Omental fat pad (tissue), 4 donors: Measurements from ENCODE around the gene ALDOA. TPM values are rescaled to one million over a fixed set of nuclear protein-coding genes. Genes with fewer than 3 reads are reported as not detected.
A peak's percentile ranks its signal among the peaks of the same experiment; 100 is the strongest.

Experiments
- ATAC-seq: fragments of 150-250 bp; one replicate; pipeline ENCODE4 v1.9.1; 2016; ENCODE audit warnings: mild to moderate bottlenecking, moderate library complexity; ENCODE audit not compliant: low FRiP score
- DNase-seq: peaks from one replicate; pipeline ENCODE4 v3.0.0-alpha.2; 2019; ENCODE audit warnings: low spot score
- total RNA-seq, 4 donors: library from RNA; depleted of rRNA; stranded (reverse); fragments of >200 nt; gene quantifications; one replicate each; pipeline ENCODE4 v1.1.0, GENCODE V29; 2016
- TF ChIP-seq, protein P1 (sequence below), 3 donors: fragments of 450-650 bp; IDR thresholded peaks; one replicate each; pipeline ENCODE4 v1.5.1; 2016 to 2017; ENCODE audit warnings: antibody characterized with exemption in 3 of 3, mild to moderate bottlenecking in 3 of 3, moderate library complexity in 2 of 3

ALDOA gene
- total RNA-seq, 4 donors from 2014 or later = 468 to 864 (median 772) TPM

- TF ChIP-seq, protein P1, sequence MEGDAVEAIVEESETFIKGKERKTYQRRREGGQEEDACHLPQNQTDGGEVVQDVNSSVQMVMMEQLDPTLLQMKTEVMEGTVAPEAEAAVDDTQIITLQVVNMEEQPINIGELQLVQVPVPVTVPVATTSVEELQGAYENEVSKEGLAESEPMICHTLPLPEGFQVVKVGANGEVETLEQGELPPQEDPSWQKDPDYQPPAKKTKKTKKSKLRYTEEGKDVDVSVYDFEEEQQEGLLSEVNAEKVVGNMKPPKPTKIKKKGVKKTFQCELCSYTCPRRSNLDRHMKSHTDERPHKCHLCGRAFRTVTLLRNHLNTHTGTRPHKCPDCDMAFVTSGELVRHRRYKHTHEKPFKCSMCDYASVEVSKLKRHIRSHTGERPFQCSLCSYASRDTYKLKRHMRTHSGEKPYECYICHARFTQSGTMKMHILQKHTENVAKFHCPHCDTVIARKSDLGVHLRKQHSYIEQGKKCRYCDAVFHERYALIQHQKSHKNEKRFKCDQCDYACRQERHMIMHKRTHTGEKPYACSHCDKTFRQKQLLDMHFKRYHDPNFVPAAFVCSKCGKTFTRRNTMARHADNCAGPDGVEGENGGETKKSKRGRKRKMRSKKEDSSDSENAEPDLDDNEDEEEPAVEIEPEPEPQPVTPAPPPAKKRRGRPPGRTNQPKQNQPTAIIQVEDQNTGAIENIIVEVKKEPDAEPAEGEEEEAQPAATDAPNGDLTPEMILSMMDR (IDR thresholded peaks at IDR 0.05) = no peak
- ATAC-seq (no peak), DNase-seq (no peak)
Observed at GRCh38 chr16:30041841-30042240, 23.7 kb upstream of the ALDOA start.

DNA sequence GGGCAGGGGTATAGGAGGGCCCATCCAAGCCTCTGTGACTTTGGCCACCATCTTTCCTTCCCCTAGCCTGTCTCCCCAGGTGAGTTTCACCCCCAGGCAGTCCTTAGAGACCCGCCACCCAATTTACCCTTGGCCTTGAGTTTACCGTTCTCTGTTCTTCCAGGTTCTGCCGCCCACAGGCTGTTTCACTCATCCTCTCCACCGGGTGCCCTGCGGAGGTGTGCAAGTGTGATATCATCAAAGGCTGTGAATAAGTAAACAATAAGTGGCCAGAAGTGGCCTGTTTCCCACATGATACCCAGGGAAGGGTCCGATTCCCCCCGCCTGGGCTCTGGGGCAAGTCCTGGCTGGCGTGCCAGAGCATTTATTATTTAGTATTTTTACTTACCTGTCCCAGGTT lies 19.4 kb upstream of the ALDOA start:
- ATAC-seq (no peak), DNase-seq (no peak)
- TF ChIP-seq, protein P1 (IDR thresholded peaks at IDR 0.05) = no peak

DNA sequence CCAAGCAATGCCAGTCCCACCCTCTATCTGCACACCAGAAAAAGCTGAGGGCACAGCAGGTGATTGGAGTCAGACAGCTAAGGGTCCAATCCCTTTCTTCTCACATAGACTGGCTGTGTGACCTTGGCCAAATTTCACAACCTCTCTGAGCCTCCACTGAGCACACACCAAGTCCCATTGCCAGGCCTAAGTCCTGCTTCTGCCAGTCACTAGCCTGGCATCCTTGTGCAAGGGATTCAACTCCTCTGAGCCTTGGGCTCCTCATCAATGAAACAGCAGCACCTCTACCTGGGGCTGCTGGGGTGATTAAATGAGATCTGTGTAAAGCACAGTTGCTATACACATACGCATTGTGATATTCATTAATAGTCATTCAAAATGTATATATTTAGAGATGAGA lies 19.0 kb upstream of the ALDOA start:
- no peak for DNase-seq
- TF ChIP-seq, protein P1 (IDR thresholded peaks at IDR 0.05) = no peak
- no peak for ATAC-seq

GRCh38 chr16:30049871-30050270 lies 15.7 kb upstream of the ALDOA start:
- TF ChIP-seq, protein P1 (IDR thresholded peaks at IDR 0.05) = no peak
- DNase-seq (no peak), ATAC-seq (no peak)

GRCh38 chr16:30051518-30051917 lies 14.0 kb upstream of the ALDOA start:
- DNase-seq (no peak), ATAC-seq (no peak)
- TF ChIP-seq, protein P1 (IDR thresholded peaks at IDR 0.05) = no peak

DNA sequence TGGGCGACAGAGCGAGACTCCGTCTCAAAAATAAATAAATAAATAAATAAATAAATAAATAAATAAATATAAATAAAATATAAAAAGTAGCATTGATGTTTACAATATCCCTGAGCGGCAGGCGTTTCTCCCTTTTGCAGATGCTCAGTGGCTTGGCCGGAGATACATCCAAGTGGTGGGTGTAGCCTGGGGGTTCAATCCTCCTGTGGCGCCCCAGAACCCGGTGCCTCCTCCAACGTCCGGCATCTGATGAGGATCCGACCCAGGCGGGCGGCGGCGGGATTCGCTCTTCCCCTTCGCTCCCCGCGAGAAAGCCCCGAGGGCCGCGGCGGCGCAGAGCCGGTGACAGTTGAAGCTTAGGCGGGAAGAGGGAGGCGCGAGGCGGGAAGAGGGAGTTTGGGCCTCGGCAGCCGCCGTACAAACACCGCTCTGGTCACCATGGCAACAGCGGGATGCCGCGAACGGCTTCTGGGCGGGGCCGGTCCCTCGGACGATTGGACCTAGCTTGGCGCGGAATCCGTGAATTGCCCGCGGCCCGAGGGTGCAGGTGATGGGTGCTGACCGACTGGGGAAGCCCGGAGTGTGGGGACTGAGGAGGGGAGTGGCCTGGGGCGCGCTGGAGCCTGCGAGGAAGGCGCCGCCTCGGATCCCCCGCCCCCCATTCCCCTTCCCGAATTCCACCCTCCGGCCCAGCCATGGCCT lies 12.7 kb upstream of the ALDOA start:
- DNase-seq = peak; percentile 90

More for the DNA sequence above, 12.7 kb upstream of the ALDOA start:
- ATAC-seq = peak; percentile 76
- TF ChIP-seq, protein P1 (IDR thresholded peaks at IDR 0.05) = no peak
